HEK293 (cell line): ENCODE data around the gene ABHD12.

Experiments
- GLIS2 ChIP-seq: fragments of 450-650 bp; formaldehyde crosslinking; IDR thresholded peaks from 2 replicates; pipeline ENCODE4 v1.5.1; 2016; ENCODE audit warnings: missing biosample characterization, missing genetic modification characterization
- IKZF3 ChIP-seq: fragments of 450-650 bp; IDR thresholded peaks from 2 replicates; pipeline ENCODE4 v1.5.0; 2018; ENCODE audit warnings: missing biosample characterization, mild to moderate bottlenecking, missing genetic modification characterization, moderate library complexity
- SCRT1 ChIP-seq: fragments of 450-650 bp; formaldehyde crosslinking; IDR thresholded peaks from 2 replicates; pipeline ENCODE4 v1.5.1; 2016; ENCODE audit warnings: missing biosample characterization, missing genetic modification characterization, borderline replicate concordance
- TRIM28 ChIP-seq: IDR thresholded peaks from 2 replicates; pipeline ENCODE4 v1.6.1; 2011; ENCODE audit warnings: low read length, control low read depth, borderline replicate concordance
- ZEB2 ChIP-seq: fragments of 450-650 bp; formaldehyde crosslinking; IDR thresholded peaks from 2 replicates; pipeline ENCODE4 v1.5.1; 2016; ENCODE audit warnings: missing biosample characterization, missing genetic modification characterization
- ZFHX2 ChIP-seq: fragments of 450-650 bp; formaldehyde crosslinking; conservative IDR thresholded peaks from 2 replicates; pipeline ENCODE4 v1.5.1; 2016; ENCODE audit warnings: missing biosample characterization, missing genetic modification characterization
- ZIC2 ChIP-seq: fragments of 450-650 bp; formaldehyde crosslinking; IDR thresholded peaks from 2 replicates; pipeline ENCODE4 v1.5.1; 2016; ENCODE audit warnings: missing biosample characterization, missing genetic modification characterization
- ZNF155 ChIP-seq: fragments of 450-650 bp; formaldehyde crosslinking; IDR thresholded peaks from 2 replicates; pipeline ENCODE4 v1.5.1; 2016; ENCODE audit warnings: missing biosample characterization, missing genetic modification characterization
- ZNF16 ChIP-seq: fragments of 450-650 bp; formaldehyde crosslinking; IDR thresholded peaks from 2 replicates; pipeline ENCODE4 v1.5.1; 2016; ENCODE audit warnings: low read depth, missing biosample characterization, missing genetic modification characterization
- ZNF184 ChIP-seq: fragments of 450-650 bp; IDR thresholded peaks from 2 replicates; pipeline ENCODE4 v1.5.1; 2018; ENCODE audit warnings: missing biosample characterization, mild to moderate bottlenecking, missing genetic modification characterization
- ZNF239 ChIP-seq: fragments of 450-650 bp; formaldehyde crosslinking; IDR thresholded peaks from 2 replicates; pipeline ENCODE4 v1.5.1; 2016; ENCODE audit warnings: missing biosample characterization, missing genetic modification characterization
- ZNF366 ChIP-seq: fragments of 450-650 bp; formaldehyde crosslinking; conservative IDR thresholded peaks from 2 replicates; pipeline ENCODE4 v1.5.1; 2016; ENCODE audit warnings: missing biosample characterization, missing genetic modification characterization
- ZNF416 ChIP-seq: fragments of 450-650 bp; formaldehyde crosslinking; IDR thresholded peaks from 2 replicates; pipeline ENCODE4 v1.5.1; 2016; ENCODE audit warnings: missing biosample characterization, missing genetic modification characterization
- ZNF558 ChIP-seq: fragments of 450-650 bp; formaldehyde crosslinking; IDR thresholded peaks from 2 replicates; pipeline ENCODE4 v1.5.1; 2016; ENCODE audit warnings: missing biosample characterization, missing genetic modification characterization
- ZNF571 ChIP-seq: fragments of 450-650 bp; formaldehyde crosslinking; IDR thresholded peaks from 2 replicates; pipeline ENCODE4 v1.5.0; 2017; ENCODE audit warnings: missing biosample characterization, missing genetic modification characterization
- ZNF670 ChIP-seq: fragments of 450-650 bp; formaldehyde crosslinking; IDR thresholded peaks from 2 replicates; pipeline ENCODE4 v1.5.1; 2016; ENCODE audit warnings: missing biosample characterization, missing genetic modification characterization, low read depth
- TF ChIP-seq, protein P1 (sequence below): fragments of 450-650 bp; formaldehyde crosslinking; IDR thresholded peaks from 2 replicates; pipeline ENCODE4 v1.5.1; 2016; ENCODE audit warnings: missing biosample characterization, missing genetic modification characterization, borderline replicate concordance
- TF ChIP-seq, protein P2 (sequence below): fragments of 450-650 bp; formaldehyde crosslinking; IDR thresholded peaks from 2 replicates; pipeline ENCODE4 v1.5.1; 2017; ENCODE audit warnings: missing biosample characterization, missing genetic modification characterization
- TF ChIP-seq, protein P3 (sequence below): fragments of 450-650 bp; formaldehyde crosslinking; IDR thresholded peaks from 2 replicates; pipeline ENCODE4 v1.5.1; 2017; ENCODE audit warnings: missing biosample characterization, missing genetic modification characterization
- TF ChIP-seq, protein P4 (sequence below): IDR thresholded peaks from 2 replicates; pipeline ENCODE4 v1.6.1; 2011; ENCODE audit warnings: mild to moderate bottlenecking, low read depth, low read length, borderline replicate concordance
- TF ChIP-seq, protein P5 (sequence below): fragments of 450-650 bp; IDR thresholded peaks from 2 replicates; pipeline ENCODE4 v1.5.1; 2018; ENCODE audit warnings: missing biosample characterization, missing genetic modification characterization

ABHD12 gene

DNA sequence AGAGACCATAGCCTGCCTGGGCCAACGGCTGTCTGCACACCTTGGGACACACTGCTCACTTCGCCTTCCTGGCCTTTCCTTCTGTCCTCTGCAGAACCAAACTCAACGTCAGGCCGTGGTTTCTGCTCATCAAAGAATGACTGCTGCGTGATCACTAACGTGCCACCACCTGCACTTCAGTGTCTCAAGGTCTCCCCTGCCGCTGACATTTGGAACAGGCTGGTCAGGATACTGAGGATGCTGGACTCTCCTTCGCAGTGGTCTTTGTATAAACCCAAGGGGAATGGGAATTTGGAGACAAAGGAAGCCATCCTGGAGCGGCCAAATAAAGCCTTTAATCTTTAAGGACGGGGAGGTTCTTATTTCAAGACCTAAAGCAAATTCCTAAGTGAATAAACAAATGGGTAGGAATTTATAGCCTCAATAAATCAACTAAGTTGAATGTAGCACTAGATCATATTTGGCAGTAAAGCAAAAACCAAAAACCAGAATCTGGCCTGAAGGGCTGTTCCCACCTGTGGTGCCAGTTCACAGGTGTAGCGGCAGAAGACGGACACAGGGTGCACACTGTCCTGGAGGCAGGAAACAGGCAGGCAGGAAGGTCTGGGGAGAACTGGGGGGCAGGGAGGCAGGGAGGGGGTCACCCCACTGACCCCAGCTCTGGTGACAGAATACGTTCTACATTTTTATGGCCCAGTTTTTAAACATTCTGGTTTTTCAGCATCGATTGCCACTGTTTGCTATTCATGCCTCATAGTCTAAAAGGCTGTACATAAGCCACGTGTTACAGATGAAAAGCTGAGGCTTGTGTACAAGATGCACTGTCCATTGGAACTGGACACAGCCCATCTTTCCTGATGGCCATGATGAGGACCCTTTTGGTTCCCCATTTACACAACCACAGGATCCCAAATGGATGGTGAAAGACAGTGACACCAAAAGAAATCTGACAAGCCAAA lies 36.6 kb downstream of the ABHD12 start (continued):
- TF ChIP-seq, protein P1, sequence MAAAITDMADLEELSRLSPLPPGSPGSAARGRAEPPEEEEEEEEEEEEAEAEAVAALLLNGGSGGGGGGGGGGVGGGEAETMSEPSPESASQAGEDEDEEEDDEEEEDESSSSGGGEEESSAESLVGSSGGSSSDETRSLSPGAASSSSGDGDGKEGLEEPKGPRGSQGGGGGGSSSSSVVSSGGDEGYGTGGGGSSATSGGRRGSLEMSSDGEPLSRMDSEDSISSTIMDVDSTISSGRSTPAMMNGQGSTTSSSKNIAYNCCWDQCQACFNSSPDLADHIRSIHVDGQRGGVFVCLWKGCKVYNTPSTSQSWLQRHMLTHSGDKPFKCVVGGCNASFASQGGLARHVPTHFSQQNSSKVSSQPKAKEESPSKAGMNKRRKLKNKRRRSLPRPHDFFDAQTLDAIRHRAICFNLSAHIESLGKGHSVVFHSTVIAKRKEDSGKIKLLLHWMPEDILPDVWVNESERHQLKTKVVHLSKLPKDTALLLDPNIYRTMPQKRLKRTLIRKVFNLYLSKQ (tag by site-specific recombination), result no peak
- TF ChIP-seq ZIC2 (tag by site-specific recombination) (no peak), ZNF239 (tag by site-specific recombination) (no peak), ZNF571 (tag by site-specific recombination) (no peak), ZNF16 (tag by site-specific recombination) (no peak), ZFHX2 (tag by site-specific recombination) (no peak), GLIS2 (tag by site-specific recombination) (peak; percentile 53; the same call in 1 of the 2 replicates), SCRT1 (tag by site-specific recombination) (peak; percentile 97), ZNF155 (tag by site-specific recombination) (no peak), ZNF184 (tag by site-specific recombination) (no peak), ZNF670 (no peak), TRIM28 (no peak), IKZF3 (peak; percentile 69), ZNF366 (tag by site-specific recombination) (0 out of 2 replicates have a peak, but pooled peaks have one; percentile 16), ZEB2 (peak; percentile 40; the same call in 1 of the 2 replicates), ZNF416 (tag by site-specific recombination) (no peak), ZNF558 (tag by site-specific recombination) (no peak)
- TF ChIP-seq, protein P2, sequence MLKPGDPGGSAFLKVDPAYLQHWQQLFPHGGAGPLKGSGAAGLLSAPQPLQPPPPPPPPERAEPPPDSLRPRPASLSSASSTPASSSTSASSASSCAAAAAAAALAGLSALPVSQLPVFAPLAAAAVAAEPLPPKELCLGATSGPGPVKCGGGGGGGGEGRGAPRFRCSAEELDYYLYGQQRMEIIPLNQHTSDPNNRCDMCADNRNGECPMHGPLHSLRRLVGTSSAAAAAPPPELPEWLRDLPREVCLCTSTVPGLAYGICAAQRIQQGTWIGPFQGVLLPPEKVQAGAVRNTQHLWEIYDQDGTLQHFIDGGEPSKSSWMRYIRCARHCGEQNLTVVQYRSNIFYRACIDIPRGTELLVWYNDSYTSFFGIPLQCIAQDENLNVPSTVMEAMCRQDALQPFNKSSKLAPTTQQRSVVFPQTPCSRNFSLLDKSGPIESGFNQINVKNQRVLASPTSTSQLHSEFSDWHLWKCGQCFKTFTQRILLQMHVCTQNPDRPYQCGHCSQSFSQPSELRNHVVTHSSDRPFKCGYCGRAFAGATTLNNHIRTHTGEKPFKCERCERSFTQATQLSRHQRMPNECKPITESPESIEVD, result peak; percentile 75
- TF ChIP-seq, protein P3, sequence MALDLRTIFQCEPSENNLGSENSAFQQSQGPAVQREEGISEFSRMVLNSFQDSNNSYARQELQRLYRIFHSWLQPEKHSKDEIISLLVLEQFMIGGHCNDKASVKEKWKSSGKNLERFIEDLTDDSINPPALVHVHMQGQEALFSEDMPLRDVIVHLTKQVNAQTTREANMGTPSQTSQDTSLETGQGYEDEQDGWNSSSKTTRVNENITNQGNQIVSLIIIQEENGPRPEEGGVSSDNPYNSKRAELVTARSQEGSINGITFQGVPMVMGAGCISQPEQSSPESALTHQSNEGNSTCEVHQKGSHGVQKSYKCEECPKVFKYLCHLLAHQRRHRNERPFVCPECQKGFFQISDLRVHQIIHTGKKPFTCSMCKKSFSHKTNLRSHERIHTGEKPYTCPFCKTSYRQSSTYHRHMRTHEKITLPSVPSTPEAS (tag by site-specific recombination), result no peak
- TF ChIP-seq, protein P4, sequence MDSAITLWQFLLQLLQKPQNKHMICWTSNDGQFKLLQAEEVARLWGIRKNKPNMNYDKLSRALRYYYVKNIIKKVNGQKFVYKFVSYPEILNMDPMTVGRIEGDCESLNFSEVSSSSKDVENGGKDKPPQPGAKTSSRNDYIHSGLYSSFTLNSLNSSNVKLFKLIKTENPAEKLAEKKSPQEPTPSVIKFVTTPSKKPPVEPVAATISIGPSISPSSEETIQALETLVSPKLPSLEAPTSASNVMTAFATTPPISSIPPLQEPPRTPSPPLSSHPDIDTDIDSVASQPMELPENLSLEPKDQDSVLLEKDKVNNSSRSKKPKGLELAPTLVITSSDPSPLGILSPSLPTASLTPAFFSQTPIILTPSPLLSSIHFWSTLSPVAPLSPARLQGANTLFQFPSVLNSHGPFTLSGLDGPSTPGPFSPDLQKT, result no peak
- TF ChIP-seq, protein P5, sequence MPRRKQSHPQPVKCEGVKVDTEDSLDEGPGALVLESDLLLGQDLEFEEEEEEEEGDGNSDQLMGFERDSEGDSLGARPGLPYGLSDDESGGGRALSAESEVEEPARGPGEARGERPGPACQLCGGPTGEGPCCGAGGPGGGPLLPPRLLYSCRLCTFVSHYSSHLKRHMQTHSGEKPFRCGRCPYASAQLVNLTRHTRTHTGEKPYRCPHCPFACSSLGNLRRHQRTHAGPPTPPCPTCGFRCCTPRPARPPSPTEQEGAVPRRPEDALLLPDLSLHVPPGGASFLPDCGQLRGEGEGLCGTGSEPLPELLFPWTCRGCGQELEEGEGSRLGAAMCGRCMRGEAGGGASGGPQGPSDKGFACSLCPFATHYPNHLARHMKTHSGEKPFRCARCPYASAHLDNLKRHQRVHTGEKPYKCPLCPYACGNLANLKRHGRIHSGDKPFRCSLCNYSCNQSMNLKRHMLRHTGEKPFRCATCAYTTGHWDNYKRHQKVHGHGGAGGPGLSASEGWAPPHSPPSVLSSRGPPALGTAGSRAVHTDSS (tag by site-specific recombination), result no peak
